Thoracic aorta (tissue), 2 donors: Measurements from ENCODE around the gene ADM2. TPM values are rescaled to one million over a fixed set of nuclear protein-coding genes. Genes with fewer than 3 reads are reported as not detected.
"Not testable (repeated sequence)": the region's sequence is repeated elsewhere in the genome, so short reads cannot be mapped to it uniquely, and the experiment has no call there.

ENCODE experiments used
- ATAC-seq: fragments of 150-250 bp; one replicate; pipeline ENCODE4 v1.8.0; 2017; ENCODE audit warnings: low read depth; ENCODE audit not compliant: insufficient number of reproducible peaks, low FRiP score
- DNase-seq: peaks from one replicate; pipeline ENCODE4 v3.0.0-alpha.2; 2020; ENCODE audit warnings: low spot score
- H3K27ac ChIP-seq, 2 donors: fragments of 200-600 bp; sonication (generic); 1 replicate in 1 of 2; 2 replicates in 1 of 2; pipeline ENCODE4 v1.5.1; 2016; ENCODE audit warnings: mild to moderate bottlenecking in 2 of 2, moderate library complexity in 2 of 2
- H3K27me3 ChIP-seq: fragments of 200-600 bp; sonication (generic); replicated peaks from 2 replicates; pipeline ENCODE4 v1.6.0; 2016; ENCODE audit warnings: mild to moderate bottlenecking; ENCODE audit not compliant: insufficient read depth
- H3K36me3 ChIP-seq: fragments of 200-600 bp; sonication (generic); one replicate; pipeline ENCODE4 v1.5.1; 2016
- H3K4me1 ChIP-seq, 2 donors: fragments of 200-600 bp; sonication (generic); 1 replicate in 1 of 2; 2 replicates in 1 of 2; pipeline versions ENCODE4 v1.5.1 to v1.6.0; 2016; ENCODE audit warnings: low read depth in 2 of 2, mild to moderate bottlenecking in 1 of 2; ENCODE audit not compliant: control insufficient read depth in 1 of 2
- H3K4me3 ChIP-seq: fragments of 200-600 bp; sonication (generic); 2 replicates; pipeline ENCODE4 v1.5.1; 2016; ENCODE audit warnings: mild to moderate bottlenecking
- H3K9me3 ChIP-seq: fragments of 200-600 bp; sonication (generic); 2 replicates; pipeline ENCODE4 v1.5.1; 2016
- CTCF ChIP-seq: fragments of 200-600 bp; sonication (generic); IDR thresholded peaks from one replicate; pipeline ENCODE4 v1.5.1; 2019; ENCODE audit warnings: antibody characterized with exemption
- total RNA-seq, 2 donors: library from RNA; depleted of rRNA; stranded (reverse); fragments of >200 nt; gene quantifications; one replicate each; pipeline versions ENCODE4 v1.1.0 to v1.2.3, GENCODE V29; 2016

ADM2 gene
- total RNA-seq, 2 donors from 2014 or later: 0.14 TPM; not detected in 1

GRCh38 chr22:50531962-50532674, 50.8 kb downstream of the ADM2 start:
- H3K9me3 ChIP-seq: no peaks in the 10 kb centered on the region
- TF ChIP-seq CTCF: no peak
- H3K4me1 ChIP-seq: peaks cover 15 to 36% of the 10 kb centered on the region in 2 donors
- H3K4me3 ChIP-seq: peak overlapping the region; percentile 78
- no peaks in the 10 kb centered on the region for H3K36me3 ChIP-seq
- peak overlapping the region; percentile 72 to 83 for H3K27ac ChIP-seq
- DNase-seq (no peak), ATAC-seq (no peak)
- peaks cover 5% of the 10 kb centered on the region for H3K27me3 ChIP-seq

GRCh38 chr22:50532824-50533796, 51.8 kb downstream of the ADM2 start:
- no peaks in the 10 kb centered on the region for H3K36me3 ChIP-seq
- ATAC-seq (no peak), DNase-seq (no peak)
- peak overlapping the region; percentile 78 for H3K4me3 ChIP-seq
- peaks cover 15 to 36% of the 10 kb centered on the region in 2 donors for H3K4me1 ChIP-seq
- H3K27ac ChIP-seq: peak overlapping the region; percentile 72 to 83
- no peak for TF ChIP-seq CTCF
- H3K9me3 ChIP-seq: no peaks in the 10 kb centered on the region
- peaks cover 5% of the 10 kb centered on the region for H3K27me3 ChIP-seq

DNA sequence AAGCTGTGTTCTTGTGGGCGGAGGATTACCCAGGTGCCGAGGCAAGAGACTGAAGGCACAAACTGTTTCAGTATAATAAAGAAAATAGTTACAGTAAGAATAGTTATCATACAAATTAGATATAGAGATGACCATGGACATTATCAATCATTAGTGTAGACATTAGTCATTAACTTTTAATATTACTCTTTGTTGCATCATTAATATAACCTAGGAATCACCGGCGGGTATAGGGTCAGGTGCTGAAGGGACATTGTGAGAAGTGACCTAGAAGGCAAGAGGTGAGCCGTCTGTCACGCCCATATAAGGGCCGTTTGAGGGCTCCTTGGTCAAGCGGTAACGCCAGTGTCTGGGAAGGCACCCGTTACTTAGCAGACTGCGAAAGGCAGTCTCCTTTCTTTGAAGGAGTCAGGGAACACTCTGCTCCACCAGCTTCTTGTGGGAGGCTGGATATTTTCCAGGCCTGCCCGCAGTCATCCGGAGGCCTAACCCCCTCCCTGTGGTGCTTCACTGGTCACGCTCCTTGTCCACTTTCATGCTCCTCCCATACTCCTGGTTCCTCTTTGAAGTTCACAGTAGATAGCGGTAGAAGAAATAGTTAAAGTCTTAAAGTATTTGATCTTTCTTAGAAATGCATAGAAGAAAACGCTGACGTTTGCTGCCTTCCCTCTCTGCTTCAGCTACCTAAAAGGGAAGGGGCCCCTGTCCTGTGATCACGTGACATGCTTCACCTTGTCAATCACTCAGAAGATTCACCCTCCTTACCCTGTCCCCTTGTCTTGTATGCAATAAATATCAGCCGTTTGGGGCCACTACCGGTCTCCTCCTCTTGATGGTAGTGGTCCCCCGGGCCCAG, 52.7 kb downstream of the ADM2 start:
- not testable (repeated sequence) for H3K4me3 ChIP-seq, H3K27me3 ChIP-seq, ATAC-seq, H3K9me3 ChIP-seq, H3K27ac ChIP-seq, H3K36me3 ChIP-seq, DNase-seq
- H3K4me1 ChIP-seq: peaks cover 16 to 35% of the 10 kb centered on the region in 2 donors

- Histone ChIP-seq H3K27me3 (peaks cover 5% of the 10 kb centered on the region), H3K36me3 (no peaks in the 10 kb centered on the region), H3K4me3 (no peak overlapping the region), H3K4me1 (peaks cover 18 to 25% of the 10 kb centered on the region in 2 donors), H3K27ac (no peak overlapping the region), H3K9me3 (no peaks in the 10 kb centered on the region)
- DNase-seq: no peak
- no peak for TF ChIP-seq CTCF
- no peak for ATAC-seq
Measured at GRCh38 chr22:50535113-50535512, 53.8 kb downstream of the ADM2 start.

Other genes with a start within 250 kb of the ADM2 start
- gene TUBGCP6, start 236.5 kb upstream of the ADM2 start, total RNA-seq: 10 to 100 TPM; 52.3 to 80.1 TPM
- 10 to 100 TPM; 55.2 to 60.0 TPM for gene HDAC10, start 230.3 kb upstream of the ADM2 start, total RNA-seq
- 10 to 100 TPM in 1 of 2 donors, 1 to 10 TPM in 1; 8.9 to 10.4 TPM for gene MAPK12, start 219.9 kb upstream of the ADM2 start, total RNA-seq
- gene MAPK11, start 211.2 kb upstream of the ADM2 start, total RNA-seq: 1 to 10 TPM; 5.8 to 8.8 TPM
- gene PLXNB2, start 173.9 kb upstream of the ADM2 start, total RNA-seq: 100 to 1,000 TPM; 169 to 218 TPM
- gene DENND6B, start 154.5 kb upstream of the ADM2 start, total RNA-seq: 1 to 10 TPM; 4.2 to 6.0 TPM
- gene PPP6R2, start 138.2 kb upstream of the ADM2 start, total RNA-seq: 10 to 100 TPM; 61.2 to 73.6 TPM
- gene SBF1, start 6.5 kb upstream of the ADM2 start, total RNA-seq: 10 to 100 TPM; 72.9 to 99.9 TPM
- gene MIOX, start 5.3 kb downstream of the ADM2 start, total RNA-seq: not detected
- gene LMF2, start 26.2 kb downstream of the ADM2 start, total RNA-seq: 10 to 100 TPM; 61.9 to 87.6 TPM
- 10 to 100 TPM; 40.8 to 50.4 TPM for gene NCAPH2, start 26.7 kb downstream of the ADM2 start, total RNA-seq
- 1 to 10 TPM; 3.5 to 4.5 TPM for gene SCO2, start 44.1 kb downstream of the ADM2 start, total RNA-seq
- 10 to 100 TPM; 90.4 to 95.7 TPM for gene TYMP, start 48.5 kb downstream of the ADM2 start, total RNA-seq
- gene KLHDC7B, start 64.4 kb downstream of the ADM2 start, total RNA-seq: not detected
- gene SYCE3, start 81.4 kb downstream of the ADM2 start, total RNA-seq: not detected
- gene CPT1B, start 96.9 kb downstream of the ADM2 start, total RNA-seq: 10 to 100 TPM; 14.6 to 21.4 TPM
- gene CHKB, start 101.3 kb downstream of the ADM2 start, total RNA-seq: 10 to 100 TPM; 52.6 to 78.7 TPM
- under 1 TPM; 0.41 to 0.92 TPM for gene MAPK8IP2, start 119.2 kb downstream of the ADM2 start, total RNA-seq
- gene ARSA, start 146.6 kb downstream of the ADM2 start, total RNA-seq: 10 to 100 TPM; 38.4 to 75.4 TPM
- gene SHANK3, start 191.3 kb downstream of the ADM2 start, total RNA-seq: 10 to 100 TPM; 10.7 to 14.3 TPM